GM12801 (cell line): ENCODE results near the gene BNC2.

Experiments used
- TF ChIP-seq, protein P1 (sequence below): IDR thresholded peaks from one replicate; pipeline ENCODE4 v1.5.1; 2011; ENCODE audit warnings: control low read depth; ENCODE audit not compliant: insufficient read length; ENCODE audit errors: extremely low read depth

Gene BNC2

DNA sequence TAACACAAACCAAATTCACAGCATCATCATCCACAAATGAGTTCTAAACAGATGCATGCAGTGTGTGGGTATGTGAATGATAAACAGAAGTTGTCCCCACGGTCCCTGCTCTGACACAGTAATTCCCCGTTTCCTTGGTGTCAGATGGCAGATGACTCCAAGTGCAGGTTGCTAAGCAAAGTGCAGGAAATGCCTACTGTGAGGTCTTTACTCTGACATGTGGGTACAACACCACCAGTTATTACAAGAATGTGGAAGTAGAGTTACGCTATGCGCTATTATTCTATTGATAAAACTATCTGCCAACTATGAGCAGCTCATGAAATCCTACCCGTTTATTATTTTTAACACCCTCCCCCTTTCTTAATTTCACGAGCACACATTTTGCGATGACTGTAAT, 448.9 kb downstream of the BNC2 start:
- TF ChIP-seq, protein P1, sequence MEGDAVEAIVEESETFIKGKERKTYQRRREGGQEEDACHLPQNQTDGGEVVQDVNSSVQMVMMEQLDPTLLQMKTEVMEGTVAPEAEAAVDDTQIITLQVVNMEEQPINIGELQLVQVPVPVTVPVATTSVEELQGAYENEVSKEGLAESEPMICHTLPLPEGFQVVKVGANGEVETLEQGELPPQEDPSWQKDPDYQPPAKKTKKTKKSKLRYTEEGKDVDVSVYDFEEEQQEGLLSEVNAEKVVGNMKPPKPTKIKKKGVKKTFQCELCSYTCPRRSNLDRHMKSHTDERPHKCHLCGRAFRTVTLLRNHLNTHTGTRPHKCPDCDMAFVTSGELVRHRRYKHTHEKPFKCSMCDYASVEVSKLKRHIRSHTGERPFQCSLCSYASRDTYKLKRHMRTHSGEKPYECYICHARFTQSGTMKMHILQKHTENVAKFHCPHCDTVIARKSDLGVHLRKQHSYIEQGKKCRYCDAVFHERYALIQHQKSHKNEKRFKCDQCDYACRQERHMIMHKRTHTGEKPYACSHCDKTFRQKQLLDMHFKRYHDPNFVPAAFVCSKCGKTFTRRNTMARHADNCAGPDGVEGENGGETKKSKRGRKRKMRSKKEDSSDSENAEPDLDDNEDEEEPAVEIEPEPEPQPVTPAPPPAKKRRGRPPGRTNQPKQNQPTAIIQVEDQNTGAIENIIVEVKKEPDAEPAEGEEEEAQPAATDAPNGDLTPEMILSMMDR = no peak

DNA sequence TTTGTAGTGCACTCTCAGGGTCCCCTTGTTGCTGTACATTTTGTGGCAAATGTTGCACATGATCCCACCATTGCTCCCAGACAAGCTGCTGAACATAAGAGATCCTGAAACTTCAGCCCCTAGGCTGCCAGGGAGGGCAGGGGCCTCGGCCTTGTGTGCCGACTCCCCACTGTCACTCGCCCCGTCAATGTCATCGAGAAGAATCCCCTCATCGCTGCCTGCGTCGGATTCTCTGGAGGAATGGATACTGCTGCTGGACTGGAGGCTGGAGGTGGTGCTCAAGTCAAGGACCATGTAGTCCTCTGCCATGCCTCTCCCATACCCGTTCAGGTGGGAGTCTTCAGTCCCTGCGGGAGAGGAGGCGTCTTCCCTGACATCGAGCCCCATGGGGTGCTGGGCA, 451.3 kb downstream of the BNC2 start:
- TF ChIP-seq, protein P1 = no peak

DNA sequence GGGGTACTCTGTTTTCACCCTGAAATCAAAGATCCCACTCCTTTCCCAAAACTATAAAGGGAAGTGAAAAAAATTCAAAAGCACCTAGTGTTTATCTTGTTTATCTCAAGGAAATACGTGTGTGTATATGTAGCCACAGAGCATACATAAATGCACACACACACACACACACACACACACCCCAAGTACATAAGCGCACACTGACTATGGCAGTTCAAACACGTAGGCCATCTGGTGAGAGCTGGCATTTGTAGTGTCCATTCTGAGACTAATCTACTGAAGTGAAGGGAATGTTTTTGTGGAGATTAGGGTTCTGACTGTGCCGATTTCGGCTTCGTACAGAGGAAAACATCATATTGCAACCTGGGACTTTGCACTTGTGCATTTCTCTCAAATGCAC, 451.7 kb downstream of the BNC2 start:
- TF ChIP-seq, protein P1 = no peak

DNA sequence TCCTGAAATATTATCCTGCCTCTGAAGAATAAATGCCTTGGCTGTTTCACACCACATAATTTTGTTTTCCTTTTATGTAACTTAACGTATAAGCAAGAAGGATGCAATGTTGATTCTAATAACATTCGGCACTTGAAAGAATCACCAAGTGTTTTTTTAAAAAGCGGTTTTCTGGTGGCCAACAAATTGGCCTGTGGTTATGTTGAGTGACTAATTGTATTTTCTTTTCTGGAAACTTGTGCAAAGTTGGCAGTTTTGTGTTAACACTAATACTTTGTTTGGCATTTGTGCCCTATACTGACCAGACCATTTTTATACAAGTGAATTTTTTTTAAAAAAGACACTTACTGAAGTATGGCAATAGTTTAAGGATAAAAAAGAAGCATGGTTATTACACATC, 452.7 kb downstream of the BNC2 start:
- TF ChIP-seq, protein P1 = no peak

DNA sequence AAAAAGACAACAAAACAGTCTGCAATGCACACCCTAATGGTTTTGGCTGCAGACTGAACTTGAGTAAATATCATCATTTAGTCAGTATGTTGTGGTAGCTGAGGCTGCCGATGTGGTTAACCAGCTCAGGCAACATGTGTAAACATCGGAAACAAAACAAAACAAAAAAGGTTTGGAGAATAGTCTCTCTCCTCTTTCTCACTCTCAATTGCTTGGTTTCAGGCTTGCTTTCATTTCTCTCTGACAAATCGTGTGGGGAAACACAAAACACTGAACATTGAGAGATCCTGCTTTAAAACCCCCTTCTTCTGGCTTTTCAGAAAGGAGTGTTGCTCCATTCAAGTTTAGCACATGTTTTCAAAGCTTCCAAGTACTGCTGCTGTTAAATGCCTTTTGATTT, 453.3 kb downstream of the BNC2 start:
- TF ChIP-seq, protein P1 = no peak

DNA sequence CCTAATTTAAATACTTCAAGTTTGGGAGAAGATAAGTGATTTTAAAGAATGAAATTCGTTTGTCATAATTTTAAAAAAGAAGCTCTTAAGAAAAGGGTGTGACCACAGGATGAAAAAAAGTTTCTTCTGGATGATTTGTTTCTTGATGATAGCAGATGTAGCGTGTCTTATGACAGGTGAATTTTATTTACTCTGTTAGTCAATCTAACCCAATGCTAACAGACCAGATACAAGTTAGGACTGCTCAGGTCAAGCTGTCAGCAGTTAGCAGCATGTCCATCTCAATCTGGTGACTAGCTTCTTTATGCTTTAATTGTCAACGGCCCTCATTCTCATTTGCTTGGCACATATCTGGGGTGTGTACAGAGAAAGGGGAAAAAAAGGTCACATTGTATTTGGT, 456.0 kb downstream of the BNC2 start:
- TF ChIP-seq, protein P1 = no peak

DNA sequence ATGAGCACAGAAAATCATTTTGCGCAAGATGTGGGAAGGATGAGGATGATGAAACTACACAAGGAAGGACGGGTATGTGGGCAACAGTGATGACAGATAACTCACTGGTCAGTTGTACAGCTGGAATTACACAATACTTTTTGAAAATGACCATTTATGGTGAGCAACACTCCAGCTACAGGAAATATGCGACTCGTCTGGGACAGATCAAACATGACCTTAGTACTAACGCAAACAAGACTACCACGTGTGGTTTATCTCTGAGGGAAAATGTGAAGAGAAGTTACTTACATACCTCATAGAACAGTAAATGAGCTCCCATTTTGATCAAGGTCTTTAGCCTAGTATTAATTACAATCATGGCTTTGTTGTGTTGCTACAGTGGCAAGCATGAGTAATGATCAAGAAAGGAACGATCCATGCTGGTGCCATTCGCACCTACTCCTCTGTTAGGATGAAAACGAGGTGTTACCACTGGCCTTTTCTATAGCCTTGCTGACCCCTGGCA, 456.9 kb downstream of the BNC2 start:
- TF ChIP-seq, protein P1 = no peak

DNA sequence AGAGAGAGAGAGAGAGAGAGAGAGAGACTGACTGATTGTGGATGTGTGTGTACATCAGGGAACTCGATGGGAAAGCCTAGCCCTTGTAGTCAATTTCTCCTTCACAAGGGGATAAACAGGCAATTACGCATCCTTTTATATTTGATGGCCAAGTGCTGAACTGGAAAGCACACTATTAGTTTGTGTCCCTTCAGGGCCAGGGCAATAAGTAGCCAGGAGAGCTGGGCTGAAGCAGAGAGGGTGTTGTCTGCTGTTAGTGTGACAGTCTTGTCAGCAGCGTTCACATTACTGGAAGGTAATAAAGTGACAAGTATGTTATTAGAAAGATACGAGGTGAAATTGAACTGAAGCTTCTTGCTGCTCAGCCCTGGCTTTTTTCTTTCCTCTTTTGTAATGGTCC, 457.7 kb downstream of the BNC2 start:
- TF ChIP-seq, protein P1 = no peak
